GM12892 (cell line): ENCODE results near the gene NRXN3.

Source experiments
- DNase-seq: peaks from one replicate; pipeline ENCODE4 v3.0.0; 2011; ENCODE audit not compliant: insufficient read length
- FAIRE-seq: peaks from 2 replicates; lab custom pipeline; 2011; peaks lifted over from hg19 to GRCh38; lab: Jason Lieb, UNC
- POLR2A ChIP-seq: IDR thresholded peaks from 2 replicates; pipeline ENCODE4 v1.6.1; 2011; ENCODE audit warnings: low read depth, low read length, control low read depth
- POLR2AphosphoS5 ChIP-seq: IDR thresholded peaks from 2 replicates; pipeline ENCODE4 v1.6.1; 2011; ENCODE audit warnings: low read depth, low read length, control low read depth
- TAF1 ChIP-seq: IDR thresholded peaks from 2 replicates; pipeline ENCODE4 v1.6.1; 2011; ENCODE audit warnings: low read depth, mild to moderate bottlenecking, control low read depth, low read length, borderline replicate concordance

Gene NRXN3

GRCh38 chr14:79608446-79608845, 1438.3 kb downstream of the NRXN3 start:
- TF ChIP-seq TAF1 (no peak), POLR2AphosphoS5 (no peak), POLR2A (no peak)
- DNase-seq = no peak
- FAIRE-seq = no peak

GRCh38 chr14:79613625-79614024, 1443.5 kb downstream of the NRXN3 start:
- no peak for TF ChIP-seq POLR2AphosphoS5
- DNase-seq (no peak), FAIRE-seq (no peak)

DNA sequence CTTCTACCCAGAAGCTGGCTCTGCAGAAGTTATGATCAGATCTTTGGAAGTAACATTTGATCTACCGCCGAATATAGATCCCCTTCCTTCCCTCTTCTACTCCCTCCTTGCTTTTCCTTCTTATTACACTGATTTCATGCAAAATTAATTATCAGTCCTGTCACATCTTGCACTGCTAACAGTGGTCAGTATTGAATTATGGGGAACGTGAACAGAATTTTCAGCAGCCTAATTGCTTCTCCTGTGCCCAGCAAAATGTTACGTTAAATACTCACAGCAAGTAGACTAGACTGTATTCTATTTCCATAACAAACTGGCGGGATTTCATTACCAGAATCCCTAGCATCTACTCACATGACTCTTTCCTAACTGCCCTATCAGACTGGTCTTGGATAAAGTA, 1444.3 kb downstream of the NRXN3 start:
- no peak for DNase-seq
- no peak for FAIRE-seq
- no peak for TF ChIP-seq POLR2A
- TF ChIP-seq TAF1 = no peak
- no peak for TF ChIP-seq POLR2AphosphoS5

DNA sequence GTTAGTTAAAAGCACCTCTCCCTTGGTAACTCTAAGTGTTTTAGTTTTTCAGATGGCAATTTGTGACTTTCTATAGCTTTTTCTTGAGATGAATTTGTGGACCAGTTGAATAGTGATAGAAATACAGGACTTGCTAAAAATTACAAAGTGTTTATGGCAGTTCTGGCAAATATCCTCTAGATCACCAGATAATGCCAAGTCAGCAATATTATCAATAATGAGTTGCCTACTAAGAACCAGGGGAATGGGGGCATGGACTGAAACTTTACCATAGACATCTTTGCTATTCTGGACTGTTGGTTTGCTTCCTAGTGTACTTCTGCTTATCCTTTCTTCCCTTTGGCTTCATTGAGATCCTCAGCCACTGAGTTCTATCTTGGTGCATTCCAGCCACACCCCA, 1456.9 kb downstream of the NRXN3 start:
- FAIRE-seq = no peak
- DNase-seq = no peak
- no peak for TF ChIP-seq TAF1
- TF ChIP-seq POLR2AphosphoS5 = no peak
- no peak for TF ChIP-seq POLR2A

- no peak for FAIRE-seq
Observed at GRCh38 chr14:79629411-79630287, 1459.5 kb downstream of the NRXN3 start.

GRCh38 chr14:79630288-79630960, 1460.3 kb downstream of the NRXN3 start:
- FAIRE-seq (no peak), DNase-seq (no peak)
- TF ChIP-seq POLR2AphosphoS5 (no peak), POLR2A (no peak), TAF1 (no peak)

More at GRCh38 chr14:79629411-79630287, 1459.5 kb downstream of the NRXN3 start:
- TF ChIP-seq TAF1 (no peak), POLR2AphosphoS5 (no peak), POLR2A (no peak)
- DNase-seq = no peak

GRCh38 chr14:79631276-79631675, 1461.1 kb downstream of the NRXN3 start:
- no peak for DNase-seq
- TF ChIP-seq TAF1 (no peak), POLR2A (no peak), POLR2AphosphoS5 (no peak)
- no peak for FAIRE-seq

DNA sequence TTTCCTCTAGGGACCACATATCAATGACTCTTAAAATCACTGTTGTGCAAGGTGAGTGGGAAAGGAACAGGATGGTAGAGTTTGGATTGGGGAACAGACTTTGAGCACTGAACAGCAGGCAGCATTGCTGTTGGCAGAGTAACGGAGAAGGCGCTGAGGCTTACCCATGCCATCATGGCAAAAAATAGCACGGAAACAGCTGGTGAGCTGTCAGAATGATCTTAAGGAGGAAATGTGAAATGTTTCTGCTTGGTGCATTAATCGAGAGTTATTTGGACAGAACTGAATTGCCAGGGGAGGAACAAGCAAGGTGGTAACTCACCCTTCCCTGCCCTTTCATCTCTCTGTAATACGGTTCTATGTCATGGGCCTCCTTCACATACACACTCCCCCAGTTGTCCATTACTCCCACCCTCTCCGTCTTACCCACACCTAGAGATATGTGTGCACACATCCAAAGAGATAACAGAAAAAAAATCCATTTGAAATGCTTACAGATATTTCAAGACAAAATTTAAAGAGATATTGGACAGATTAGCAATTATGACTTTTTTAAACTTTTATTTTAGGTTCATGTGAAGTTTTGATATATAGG, 1468.6 kb downstream of the NRXN3 start:
- FAIRE-seq (no peak), DNase-seq (no peak)
- TF ChIP-seq POLR2A (no peak), TAF1 (no peak), POLR2AphosphoS5 (no peak)

DNA sequence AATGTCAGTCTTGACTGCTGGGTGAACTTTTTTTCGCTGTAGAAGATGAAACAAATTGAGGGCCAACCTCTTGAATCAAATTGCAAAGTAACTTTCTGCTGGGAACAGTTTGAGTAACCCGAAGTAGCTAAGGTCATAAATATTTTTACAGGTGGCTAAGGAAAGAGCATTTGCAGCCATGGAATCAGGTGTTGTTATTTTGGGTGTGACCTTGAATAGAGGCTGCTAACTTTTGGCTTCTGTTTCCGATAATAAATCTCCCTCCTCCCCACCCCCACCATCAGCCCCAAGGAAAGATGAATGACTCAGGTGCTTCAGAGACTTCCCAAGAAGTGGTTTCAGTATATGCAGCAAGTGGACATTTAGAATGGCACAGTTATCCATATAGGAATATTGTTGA, 1469.4 kb downstream of the NRXN3 start:
- DNase-seq = no peak
- TF ChIP-seq TAF1 (no peak), POLR2A (no peak), POLR2AphosphoS5 (no peak)
- no peak for FAIRE-seq

DNA sequence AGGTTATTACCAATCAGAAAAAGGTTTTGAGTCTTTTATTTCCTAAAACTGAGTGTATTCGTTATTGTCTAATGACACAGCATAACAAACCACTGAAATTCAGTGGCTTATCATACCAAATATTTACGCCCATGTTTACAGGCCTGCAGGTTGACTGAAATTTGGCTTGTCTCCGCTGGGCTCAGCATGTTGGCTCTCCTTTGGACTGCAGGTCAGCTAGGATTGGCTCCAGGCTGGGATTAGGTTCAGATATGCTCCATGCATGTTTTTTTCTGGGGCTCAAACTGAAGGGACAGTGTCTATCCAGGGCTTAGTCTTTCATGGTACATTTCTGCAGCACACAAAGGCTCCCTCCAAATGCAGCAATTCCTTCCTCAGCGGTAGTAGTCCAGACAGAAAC, 1471.2 kb downstream of the NRXN3 start:
- TF ChIP-seq TAF1 (no peak), POLR2A (no peak), POLR2AphosphoS5 (no peak)
- DNase-seq (no peak), FAIRE-seq (no peak)

DNA sequence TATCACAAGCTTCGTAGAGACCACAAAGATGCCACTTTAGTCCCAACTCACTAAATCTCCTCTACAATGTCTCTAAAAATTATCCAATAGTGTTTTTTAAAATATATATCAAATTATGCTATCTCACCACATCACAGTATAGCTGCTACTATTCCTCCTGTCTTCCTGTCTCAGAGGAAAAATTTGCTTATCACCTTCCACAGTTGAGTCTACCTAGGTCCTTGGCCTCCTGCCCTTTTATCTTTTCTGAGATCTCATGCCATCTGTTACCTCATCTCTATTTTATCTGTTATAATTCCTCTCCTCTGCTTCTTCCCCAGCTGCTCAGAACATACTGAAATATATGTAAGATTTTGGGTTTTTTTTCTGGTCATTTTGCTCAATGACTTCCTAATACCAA, 1473.0 kb downstream of the NRXN3 start:
- DNase-seq = no peak
- no peak for FAIRE-seq
- TF ChIP-seq POLR2AphosphoS5 = no peak
- no peak for TF ChIP-seq POLR2A
- TF ChIP-seq TAF1 = no peak

- TF ChIP-seq TAF1 = no peak
- TF ChIP-seq POLR2A = no peak
- TF ChIP-seq POLR2AphosphoS5 = no peak
- DNase-seq = no peak
- no peak for FAIRE-seq
Observed at GRCh38 chr14:79645753-79646362, 1475.7 kb downstream of the NRXN3 start.

DNA sequence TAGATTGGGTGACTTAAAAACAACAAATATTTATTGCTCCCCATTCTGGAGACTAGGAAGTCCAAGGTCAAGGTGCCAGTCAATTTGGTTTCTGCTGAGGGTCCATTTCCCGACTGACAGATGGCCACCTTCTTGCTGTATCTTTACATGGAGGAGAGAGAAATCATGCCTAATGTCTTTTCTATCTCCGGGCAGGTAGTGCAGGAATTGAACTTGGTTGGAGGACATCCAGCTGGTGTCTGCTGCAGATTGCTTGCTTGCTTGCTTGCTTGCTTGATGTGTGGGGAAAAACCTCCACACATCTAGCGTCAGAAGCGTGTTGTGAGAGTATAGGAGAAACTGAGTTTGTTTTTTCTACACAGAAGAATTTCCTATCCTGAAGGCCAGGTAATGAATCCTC, 1479.7 kb downstream of the NRXN3 start:
- FAIRE-seq = no peak
- TF ChIP-seq TAF1 (no peak), POLR2A (no peak), POLR2AphosphoS5 (no peak)
- DNase-seq = no peak
